NCI-H128 (cell line): Measurements from ENCODE around the gene ADGRA1.

Source experiments
- DNase-seq: peaks from one replicate; lab custom pipeline; 2025; ENCODE audit not compliant: unreplicated experiment; lab: John Stamatoyannopoulos, UW

ADGRA1 gene

DNA sequence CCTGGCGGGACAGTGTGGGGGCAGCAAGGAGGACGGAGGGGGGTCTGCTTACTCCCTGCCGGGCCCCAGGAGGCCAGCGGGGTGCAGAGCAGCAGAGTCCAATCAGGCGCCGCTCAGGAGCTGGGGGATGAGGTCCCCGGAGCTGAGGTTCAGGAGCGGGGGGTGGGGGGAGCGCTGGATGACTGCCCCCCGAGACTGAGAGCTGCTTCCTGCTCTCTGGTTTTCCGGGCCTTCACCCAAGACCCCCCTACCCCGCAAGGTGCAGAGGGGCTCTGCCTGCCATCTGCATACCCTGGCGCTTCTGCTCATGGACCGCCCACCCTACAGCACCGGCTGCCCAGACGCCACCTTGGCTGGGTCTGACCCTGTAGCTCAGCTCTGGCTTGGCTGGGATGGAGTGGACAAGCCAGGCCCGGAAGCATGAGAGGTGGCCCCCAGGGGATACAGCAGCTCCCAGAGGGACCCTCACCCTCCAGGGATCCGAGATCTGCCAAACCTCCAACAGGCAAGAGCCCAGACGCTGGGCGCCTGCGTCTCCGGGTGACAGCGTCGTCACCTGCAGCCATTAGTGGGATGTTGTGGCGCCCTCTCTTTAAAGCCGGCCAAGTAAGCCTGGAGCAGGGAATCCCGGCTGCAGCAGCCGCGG is 73.2 kb downstream of the ADGRA1 start:
- no peak for DNase-seq

DNA sequence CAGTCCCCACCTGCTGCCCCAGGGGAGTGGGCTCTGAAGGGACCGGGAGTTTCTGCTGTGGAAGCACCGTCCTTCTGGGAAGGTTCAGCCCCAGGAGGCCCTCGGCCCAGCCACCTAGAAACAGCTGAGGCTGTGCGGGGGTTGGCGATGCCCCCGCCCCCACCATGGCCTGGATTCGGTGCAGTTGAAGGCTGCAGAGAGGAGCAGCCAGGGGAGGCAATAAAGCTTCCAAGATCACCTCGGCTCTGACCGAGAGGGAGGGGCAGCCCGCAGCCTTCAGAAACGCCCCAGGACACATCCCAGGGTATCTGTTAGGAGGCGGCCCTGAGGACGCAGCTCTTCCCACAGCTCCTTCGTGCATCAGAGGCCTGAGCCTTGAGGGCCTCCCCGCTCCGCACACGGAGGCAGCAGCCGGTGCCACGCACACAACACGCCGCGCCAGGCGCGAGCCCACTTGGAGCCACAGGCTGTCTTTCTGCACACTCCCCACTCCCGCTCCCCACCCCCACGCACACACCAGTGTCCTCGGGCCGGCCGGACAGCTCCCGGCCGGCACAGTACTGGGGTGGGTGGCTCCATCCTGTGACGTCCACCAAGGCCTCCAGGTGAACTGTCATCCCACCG is 73.9 kb downstream of the ADGRA1 start:
- DNase-seq = no peak

DNA sequence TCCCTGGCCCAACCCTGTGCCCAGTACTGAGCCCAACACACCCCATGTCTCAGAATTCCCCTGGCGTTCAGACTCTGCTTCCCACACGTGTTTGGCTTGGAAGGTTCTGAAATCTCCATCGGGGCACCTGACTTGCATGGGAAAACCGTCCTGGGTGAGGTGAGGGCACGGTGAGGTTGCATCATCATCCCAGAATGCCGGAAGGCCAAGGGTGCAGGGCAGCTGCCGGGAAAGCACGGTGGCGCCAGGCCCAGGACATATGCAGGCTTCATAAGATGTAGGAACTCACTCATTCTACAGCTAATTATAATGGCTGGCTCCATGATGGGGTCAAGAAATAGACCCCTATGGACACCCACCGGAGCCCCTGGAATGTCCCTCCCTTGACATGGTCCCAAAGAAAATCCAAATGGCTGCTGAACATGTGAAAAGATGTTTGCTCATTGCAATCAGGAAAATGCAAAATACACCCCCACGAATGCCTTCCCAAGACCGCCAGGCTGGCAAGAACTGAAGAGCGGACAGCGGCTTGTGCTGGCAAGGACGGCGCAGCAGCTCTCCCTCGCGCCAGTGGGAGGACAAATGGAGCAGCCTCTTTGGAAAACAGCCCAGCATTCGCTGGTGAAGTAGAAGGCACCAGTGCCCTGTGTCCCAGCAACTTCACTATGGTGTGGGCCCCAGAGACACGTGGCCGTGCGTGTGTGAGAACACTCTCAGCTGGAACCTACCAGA is 74.6 kb downstream of the ADGRA1 start:
- no peak for DNase-seq

DNA sequence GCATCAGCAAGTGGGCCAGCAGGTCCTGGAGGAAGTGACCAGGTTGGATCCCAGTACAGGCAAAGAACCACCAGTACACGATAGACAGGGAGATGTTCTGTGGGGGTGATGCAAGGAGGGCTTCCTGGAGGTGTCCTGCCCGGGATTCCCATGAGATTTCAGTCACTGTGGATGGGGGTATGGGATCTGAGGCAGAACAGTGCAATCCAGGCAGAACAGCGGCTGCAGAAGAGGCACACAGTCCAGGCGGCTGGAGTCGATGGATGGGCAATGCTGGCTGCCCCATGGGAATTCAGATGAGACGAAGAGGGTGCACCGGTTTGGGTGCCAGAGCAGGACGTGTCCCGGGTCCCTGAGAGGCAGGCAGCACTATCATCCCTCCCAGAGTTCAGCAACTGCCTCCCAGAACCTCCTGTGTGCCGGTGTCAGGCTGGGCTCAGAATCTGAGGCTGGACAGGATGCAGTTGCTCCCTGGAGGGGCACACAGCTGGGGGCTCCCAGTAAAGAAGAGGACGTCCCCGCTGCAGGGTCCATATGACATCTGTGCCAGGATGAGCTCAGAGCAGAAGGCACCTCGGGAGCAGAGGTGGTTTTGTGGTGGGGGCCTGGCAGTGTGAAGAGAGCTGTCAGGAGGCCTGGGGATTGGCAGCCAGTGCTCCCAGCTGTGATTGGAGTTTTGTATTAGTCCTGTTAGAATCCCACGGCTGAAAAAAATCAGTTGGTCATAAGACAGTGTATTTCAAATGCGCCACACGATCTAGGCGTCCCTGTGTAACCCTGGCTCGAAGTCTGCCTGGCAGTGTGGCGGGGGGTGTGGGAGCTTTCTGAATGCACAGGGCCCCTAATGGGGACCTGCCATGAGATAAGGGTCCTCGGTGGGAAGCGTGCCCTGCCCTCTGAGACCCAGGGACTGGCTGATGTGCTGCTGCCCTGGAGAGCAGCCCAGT is 75.5 kb downstream of the ADGRA1 start:
- no peak for DNase-seq

DNA sequence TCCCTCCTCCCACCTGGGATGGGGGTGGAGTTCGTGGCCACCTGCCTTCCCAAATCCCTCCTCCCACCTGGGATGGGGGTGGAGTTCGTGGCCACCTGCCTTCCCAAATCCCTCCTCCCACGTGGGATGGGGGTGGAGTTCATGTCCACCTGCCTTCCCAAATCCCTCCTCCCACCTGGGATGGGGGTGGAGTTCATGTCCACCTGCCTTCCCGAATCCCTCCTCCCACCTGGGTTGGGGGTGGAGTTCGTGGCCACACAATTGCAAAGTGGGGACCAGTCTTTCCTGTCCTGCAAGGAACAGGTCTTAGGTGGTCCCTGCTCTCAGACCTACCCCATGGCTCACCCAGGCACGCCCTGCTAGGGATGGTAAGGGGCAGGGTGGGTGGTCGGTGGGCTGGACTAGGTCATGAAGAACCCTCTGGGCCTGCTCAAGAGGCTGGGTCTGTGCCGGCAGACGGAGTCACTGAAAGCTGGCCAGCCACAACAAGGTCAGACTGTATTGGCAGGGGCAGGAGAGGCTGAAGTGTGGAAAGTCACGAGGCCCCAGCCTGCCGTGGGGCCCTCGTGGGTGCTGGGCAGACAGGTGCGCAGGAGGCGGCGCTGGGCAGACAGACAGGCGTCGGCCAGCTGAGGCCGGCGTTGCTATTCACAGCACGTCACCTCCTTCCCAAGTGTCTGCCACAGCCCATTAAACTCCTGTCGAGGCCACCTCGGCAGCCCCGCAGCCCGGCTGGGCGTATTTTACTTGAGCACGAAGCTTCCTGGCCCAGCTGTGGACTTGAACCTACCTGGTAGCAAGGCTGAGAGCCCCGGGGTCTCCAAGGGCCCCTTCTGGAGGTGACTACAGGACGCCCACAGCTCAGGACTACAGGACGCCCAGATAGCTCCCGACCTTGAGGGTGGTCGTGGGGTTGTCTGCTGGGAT is 76.4 kb downstream of the ADGRA1 start:
- DNase-seq = no peak

DNA sequence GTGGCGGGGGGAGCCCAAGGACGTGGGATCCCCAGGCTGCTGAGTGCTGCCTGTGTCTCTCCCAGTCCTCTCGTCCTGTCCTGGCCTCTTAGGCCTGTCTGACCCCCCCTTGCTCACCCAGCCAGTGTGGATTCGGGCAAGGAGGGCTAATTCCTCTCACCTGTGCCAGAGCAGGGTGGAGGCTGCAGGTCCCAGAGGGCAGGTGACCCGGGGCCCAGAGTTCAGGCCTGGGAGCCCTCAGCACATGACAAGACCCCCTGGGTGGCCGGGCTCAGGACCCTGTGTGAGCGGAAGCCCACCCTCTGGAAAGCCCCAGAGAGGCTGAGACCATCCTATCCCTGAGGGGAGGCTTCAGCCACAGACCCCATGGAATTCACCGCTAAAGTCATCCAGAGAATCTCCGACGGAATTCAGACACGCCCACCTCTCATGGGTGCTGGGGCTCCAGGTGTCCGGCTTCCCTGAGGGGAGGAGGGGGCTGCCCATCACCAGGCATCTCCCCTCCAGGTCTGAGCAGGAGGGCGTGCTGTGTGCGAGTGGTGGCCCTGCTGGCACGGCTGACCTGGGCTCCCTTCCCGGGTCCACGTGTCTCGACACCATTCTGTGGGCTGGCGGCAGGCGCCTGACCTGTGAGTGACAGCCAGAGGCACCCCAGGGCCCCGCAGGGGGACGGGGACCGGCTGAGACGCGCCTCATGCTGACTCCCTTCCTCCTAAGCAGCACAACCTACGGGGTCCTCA is 77.3 kb downstream of the ADGRA1 start:
- DNase-seq = no peak

DNA sequence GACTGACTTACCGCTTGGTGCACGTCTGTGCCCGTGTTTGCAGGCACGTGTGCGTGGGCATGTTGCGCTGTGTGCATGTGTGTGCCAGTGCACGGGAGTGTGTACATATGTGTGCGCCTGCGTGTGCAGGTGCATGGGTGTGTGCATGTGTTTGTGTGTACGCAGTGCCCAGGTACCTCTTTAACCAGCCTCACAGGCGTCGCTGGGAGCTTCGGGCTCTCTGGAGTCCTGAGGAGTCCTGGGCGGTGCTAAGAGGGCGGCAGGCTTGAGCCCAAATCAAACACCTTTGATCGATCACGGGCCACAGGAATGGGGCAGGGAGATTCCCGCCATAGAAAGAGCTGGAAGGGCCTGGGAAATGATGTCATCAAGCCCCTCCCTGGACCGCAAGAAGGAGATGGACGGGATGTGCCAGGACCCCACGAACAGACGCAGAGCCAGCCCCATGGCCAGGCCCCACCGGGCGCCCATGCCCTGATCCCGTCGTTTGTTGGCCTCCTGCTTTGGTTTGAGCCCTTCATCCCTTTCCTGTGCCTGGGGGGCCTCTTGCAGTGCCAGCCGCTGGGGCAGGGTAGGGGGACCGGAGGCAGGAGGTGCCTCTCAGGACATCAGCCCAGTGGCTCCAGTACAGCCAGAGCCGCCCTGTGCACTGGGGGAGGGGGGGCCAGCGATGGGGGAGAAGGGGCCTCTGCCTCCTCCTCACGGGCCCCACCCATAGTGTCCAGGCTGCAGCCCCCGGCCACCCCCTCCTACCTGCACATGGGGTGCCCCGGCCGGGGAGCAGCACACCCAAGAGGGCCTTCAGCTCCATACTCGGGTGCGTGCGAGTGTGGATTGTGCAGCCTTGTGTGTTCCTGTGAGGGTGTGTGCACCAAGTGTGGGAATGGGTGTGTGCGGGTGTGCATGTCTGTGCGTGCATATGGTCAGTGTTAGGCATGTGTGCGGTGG is 78.1 kb downstream of the ADGRA1 start:
- no peak for DNase-seq

DNA sequence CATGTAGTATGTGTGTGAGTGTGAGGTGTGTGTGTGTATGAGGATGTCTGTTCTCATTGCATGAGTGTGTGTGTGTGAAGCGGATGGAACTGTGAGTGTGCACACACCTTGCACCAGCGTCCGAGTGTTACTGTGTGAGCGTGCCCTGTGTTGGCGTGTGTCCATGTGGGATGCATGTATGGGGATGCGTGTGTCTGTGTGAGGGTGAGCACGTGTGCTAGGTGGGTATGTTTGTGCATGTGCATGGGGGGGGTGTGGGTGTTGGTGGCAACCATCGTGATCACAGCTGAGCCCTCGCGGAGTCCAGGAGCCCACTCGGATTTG is 78.7 kb downstream of the ADGRA1 start:
- no peak for DNase-seq

DNA sequence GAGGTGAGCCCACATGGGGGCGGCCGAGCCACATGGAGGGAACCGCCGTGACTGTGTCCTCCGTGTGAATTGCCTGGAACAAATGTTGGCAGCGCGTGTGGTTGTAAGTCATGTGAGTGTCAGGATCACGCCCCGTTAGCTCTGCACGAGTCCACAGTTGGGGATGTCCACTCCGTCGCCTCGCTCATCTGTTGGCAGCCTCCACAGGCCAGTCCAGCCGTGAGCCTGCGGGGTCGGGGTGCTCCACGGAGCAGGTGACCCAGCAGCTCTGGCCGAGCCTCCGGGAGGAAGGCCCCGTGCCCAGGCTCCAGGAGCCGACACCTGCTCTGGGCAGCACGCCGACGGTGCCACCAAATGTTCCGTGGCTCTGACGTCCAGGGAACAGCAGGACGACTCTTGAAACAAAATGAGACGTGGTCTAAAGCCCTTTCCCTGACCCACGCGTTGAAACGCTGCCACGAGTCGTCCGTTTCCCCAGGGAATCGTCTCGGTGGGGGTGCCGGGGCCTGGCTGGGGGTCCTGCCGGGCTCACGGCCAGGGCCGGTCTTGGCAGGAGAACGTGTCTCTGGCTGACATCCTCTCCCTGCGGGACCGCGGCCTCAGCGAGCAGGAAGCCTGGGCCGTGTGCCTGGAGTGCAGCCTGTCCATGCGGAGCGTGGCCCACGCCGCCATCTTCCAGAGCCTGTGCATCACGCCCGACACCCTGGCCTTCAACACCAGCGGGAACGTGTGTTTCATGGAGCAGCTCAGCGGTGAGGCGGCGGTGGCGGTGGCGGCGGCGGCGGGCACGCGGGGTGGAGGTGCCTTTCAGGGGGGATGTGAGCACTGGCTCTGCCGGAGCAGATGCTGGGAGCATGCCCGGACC is 79.3 kb downstream of the ADGRA1 start:
- no peak for DNase-seq

DNA sequence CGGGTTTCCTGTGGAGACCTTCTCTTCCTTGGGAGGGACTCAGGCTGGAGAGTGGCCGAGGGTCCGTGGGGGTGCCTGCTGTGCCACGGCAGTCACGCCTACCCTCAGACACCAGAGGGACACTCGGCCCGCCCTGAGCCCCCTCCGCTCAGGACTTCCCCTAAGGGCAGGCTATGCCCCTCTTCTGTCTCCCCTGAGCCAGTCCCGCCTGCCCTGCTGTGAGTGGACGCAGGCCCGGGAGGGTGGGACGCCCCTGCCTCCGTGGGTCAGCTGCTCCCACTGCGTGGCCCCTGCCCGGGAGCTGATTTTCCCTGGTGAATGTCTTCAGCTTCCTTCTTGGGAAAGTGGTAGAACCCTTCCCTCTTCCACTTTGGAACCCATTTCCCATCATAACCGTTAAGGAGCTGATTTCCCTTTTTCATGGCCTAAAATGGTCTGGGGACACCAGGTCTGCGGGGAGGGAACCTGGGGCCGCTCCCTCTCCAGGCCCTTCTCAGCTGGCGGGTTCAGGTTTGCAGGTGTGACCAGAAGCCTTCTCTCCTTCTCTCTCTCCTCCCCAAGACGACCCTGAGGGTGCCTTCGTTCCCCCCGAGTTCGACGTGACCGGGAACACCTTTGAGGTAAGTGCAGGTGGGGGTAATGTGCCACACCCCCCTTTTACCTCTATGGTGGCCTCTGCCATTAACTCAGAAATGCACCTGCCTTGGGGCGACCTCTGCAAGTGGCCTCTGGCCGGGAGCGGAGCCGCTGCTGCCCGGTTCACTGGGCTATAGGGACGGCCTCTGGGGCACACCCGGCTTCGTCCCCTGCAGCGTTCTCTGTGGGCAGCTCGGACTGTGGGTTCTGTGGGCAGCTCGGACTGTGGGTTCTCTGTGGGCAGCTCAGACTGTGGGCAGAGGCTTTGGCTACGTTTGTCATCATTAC is 80.2 kb downstream of the ADGRA1 start:
- DNase-seq = no peak

DNA sequence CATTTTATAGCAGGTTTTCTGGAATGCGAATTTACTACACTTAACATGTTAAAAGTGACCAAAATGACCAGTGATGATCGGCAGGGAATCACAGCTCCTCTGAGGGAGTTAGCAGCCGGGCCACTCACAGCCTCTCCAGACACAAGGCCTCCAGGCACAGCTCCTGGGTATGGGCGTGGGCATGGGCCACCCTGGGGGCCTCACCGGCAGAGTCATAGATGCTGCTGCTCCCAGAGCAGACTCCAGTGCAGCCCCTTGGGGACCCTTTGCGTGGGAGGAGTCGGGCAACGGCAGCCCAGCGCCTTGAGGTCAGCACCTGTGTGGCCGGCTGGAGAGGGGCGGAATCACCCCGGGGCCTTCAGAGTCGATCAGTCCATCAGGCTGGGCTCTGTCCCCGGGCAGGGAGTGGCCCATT is 80.9 kb downstream of the ADGRA1 start:
- DNase-seq = no peak

DNA sequence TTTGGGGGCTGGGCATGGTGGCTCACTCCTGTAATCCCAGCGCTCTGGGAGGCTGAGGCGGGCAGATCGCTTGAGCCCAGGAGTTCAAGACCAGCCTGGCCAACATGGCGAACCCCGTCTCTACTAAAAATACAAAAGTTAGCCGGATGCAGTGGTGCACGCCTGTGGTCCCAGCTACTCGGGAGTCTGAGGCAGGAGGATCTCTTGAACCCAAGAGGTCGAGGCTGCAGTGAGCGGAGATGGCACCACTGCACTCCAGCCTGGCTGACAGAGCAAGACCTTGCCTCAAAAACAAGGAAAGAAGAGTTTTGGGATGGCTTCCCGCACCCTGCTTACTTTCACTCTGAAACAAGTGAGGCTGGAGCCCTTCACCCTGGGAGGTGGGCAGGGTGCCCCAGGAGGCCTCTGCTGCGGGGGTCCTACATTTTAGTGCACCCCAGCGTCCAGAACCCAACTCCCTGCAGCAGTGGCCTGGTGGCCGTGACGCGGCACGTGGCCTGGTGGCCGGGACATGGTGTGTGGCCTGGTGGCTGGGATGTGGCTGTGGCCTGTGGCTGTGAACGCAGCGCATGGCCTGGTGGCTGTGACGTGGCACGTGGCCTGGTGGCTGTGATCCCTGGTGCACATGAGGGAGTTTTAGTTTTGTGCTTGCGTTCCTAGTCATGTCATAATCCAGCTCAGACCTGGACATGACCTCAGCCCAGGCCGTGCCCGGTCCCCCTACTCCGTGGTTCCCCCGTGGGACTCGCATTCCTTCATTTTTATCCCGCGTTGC is 81.6 kb downstream of the ADGRA1 start:
- no peak for DNase-seq

DNA sequence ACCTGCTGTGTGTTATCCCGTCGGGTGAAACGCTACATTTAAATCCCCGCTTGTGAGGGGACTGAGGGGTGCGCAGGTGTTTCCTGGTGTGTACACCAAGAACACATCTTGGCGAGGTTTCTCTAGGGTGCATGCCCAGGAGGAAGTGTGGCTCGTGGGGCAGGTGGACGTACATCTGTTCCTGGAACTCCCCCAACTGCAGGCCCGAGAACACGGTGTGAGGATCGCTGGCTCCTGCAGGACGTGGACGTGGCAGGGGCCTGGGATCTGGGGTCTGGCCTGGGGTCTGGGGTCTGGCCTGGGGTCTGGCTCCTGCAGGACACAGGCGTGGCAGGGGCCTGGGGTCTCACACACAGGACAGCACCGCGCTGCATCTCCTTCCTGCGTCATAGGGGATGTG is 82.4 kb downstream of the ADGRA1 start:
- no peak for DNase-seq

DNA sequence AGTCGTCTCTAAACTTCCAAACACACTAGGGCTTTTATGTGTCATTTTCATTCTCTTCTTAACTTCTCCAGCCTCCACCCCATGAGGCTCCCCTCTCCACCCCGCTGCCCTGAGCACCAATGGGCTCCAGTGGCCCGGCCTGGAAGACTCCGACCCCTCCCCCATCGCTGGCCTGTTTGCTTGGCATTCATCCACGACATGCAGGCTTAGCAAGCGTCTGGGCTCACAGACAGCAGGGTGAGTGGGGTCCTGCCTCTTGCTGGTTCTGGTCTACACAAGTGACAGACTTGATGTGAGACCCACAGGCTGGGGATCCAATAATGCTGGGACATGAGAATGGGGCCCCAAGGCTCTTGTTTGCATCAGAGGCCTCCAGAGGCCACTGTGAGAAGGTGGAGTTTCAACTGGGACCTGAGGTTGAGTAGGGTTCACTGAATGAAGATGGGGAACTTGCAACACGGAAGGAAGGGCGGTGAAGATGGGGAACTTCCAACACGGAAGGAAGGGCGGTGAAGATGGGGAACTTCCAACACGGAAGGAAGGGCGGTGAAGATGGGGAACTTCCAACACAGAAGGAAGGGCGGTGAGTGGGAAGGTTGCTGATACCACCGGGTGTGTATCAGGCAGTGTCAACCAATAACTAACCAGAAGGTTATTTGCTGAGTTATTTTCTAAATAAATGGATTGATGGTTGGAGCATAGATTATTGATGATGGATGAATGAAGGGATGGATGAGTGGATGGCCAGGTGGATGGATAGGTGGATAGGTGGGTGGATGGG is 86.3 kb downstream of the ADGRA1 start:
- no peak for DNase-seq

DNA sequence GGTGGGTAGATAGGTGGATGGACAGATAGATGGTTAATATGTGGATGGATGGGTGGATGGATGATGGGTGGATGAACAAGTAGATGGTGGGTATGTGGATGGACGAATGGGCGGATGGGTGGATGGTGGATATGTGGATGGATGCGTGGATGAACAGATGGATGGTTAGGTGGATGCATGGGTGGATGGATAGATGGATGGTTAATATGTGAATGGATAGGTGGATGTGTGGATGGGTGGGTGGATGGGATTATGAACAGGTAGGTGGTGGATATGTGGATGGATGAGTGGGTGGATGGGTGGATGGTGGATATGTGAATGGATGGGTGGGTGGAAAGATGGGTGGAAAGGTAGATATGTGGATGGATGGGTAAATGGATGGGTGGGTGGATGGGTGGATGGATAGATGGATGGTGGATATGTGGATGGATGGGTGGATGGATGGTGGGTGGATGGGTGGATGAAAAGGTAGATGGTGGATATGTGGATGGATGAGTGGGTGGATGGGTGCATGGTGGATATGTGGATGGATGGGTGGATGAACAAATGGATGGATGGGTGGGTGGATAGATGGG is 87.1 kb downstream of the ADGRA1 start:
- DNase-seq = no peak
